ENCODE measurements around the gene ARHGAP40. TPM values are rescaled to one million over a fixed set of nuclear protein-coding genes. Genes with fewer than 3 reads are reported as not detected.

The ARHGAP40 gene
- total and polyA plus RNA-seq, 9 of the 15 experiments (the other 6 are each of a cell fraction or from before 2014, with no cell fraction given): not detected

DNA sequence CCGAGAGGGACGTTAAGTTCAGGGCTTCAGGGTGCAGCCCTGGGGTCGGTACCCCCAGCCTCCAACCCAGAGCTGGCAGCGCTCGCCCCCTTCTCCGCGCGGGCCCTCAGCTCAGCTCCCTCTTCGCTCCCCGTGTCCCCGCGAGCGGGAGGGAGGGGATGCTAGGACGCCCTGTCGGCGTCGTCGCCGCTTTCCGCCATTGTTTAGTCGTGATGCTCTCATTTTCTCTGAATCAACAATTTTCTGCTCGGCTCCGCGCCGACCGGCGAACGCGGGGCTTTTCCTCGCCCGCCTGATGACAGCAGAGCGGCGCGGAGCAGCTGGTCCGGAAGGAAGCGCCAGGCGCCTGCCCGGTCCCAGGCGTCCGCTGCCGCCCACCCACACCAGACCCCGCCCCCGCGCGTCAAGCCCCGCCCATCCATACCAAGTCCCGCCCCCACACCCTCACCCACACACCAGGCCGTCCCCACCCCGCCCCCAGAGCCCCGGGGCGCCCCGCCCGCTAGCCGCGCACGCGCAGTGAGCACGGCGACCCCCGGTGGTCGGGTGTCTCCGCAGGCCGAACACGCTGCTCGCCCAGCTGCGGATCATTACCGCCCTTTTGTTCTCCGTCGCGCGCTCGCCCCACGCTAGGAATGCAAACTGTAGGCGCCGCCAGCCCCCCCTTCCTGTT, 72.6 kb downstream of the ARHGAP40 start (continued):
- no peak for TF ChIP-seq HDAC2 (IDR thresholded peaks at IDR 0.05)
- TF ChIP-seq, protein P1, sequence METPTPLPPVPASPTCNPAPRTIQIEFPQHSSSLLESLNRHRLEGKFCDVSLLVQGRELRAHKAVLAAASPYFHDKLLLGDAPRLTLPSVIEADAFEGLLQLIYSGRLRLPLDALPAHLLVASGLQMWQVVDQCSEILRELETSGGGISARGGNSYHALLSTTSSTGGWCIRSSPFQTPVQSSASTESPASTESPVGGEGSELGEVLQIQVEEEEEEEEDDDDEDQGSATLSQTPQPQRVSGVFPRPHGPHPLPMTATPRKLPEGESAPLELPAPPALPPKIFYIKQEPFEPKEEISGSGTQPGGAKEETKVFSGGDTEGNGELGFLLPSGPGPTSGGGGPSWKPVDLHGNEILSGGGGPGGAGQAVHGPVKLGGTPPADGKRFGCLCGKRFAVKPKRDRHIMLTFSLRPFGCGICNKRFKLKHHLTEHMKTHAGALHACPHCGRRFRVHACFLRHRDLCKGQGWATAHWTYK (CRISPR knock-in tag; IDR thresholded peaks at IDR 0.05): no peak; the same call in 1 of the 2 replicates
- TF ChIP-seq ZNF280A (IDR thresholded peaks at IDR 0.05; ENCODE audit: low read depth, partially characterized antibody): no peak
- no peak for TF ChIP-seq ATF2 (CRISPR knock-in tag; IDR thresholded peaks at IDR 0.05)
- TF ChIP-seq RBM17 (IDR thresholded peaks at IDR 0.05; ENCODE audit: borderline replicate concordance, low read depth, low read length): no peak
- TF ChIP-seq, protein P2, sequence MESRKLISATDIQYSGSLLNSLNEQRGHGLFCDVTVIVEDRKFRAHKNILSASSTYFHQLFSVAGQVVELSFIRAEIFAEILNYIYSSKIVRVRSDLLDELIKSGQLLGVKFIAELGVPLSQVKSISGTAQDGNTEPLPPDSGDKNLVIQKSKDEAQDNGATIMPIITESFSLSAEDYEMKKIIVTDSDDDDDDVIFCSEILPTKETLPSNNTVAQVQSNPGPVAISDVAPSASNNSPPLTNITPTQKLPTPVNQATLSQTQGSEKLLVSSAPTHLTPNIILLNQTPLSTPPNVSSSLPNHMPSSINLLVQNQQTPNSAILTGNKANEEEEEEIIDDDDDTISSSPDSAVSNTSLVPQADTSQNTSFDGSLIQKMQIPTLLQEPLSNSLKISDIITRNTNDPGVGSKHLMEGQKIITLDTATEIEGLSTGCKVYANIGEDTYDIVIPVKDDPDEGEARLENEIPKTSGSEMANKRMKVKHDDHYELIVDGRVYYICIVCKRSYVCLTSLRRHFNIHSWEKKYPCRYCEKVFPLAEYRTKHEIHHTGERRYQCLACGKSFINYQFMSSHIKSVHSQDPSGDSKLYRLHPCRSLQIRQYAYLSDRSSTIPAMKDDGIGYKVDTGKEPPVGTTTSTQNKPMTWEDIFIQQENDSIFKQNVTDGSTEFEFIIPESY (CRISPR knock-in tag; IDR thresholded peaks at IDR 0.05): no peak
- TF ChIP-seq SREBF2 (CRISPR knock-in tag; IDR thresholded peaks at IDR 0.05): no peak
- TF ChIP-seq SMAD4 (CRISPR knock-in tag; conservative IDR thresholded peaks at IDR 0.05): no peak
- no peak for TF ChIP-seq CREBBP (IDR thresholded peaks at IDR 0.05; ENCODE audit: low read depth, low read length)
- no peak for TF ChIP-seq SIRT6 (IDR thresholded peaks at IDR 0.05; ENCODE audit: low read depth, low read length)
- no peak for TF ChIP-seq ZNF57 (CRISPR knock-in tag; IDR thresholded peaks at IDR 0.05)
- no peak; the same call in 1 of the 2 replicates for TF ChIP-seq ZNF431 (CRISPR knock-in tag; IDR thresholded peaks at IDR 0.05)
- TF ChIP-seq, protein P3, sequence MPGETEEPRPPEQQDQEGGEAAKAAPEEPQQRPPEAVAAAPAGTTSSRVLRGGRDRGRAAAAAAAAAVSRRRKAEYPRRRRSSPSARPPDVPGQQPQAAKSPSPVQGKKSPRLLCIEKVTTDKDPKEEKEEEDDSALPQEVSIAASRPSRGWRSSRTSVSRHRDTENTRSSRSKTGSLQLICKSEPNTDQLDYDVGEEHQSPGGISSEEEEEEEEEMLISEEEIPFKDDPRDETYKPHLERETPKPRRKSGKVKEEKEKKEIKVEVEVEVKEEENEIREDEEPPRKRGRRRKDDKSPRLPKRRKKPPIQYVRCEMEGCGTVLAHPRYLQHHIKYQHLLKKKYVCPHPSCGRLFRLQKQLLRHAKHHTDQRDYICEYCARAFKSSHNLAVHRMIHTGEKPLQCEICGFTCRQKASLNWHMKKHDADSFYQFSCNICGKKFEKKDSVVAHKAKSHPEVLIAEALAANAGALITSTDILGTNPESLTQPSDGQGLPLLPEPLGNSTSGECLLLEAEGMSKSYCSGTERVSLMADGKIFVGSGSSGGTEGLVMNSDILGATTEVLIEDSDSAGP (CRISPR knock-in tag; IDR thresholded peaks at IDR 0.05): no peak
- TF ChIP-seq ZZZ3 (IDR thresholded peaks at IDR 0.05): no peak
- peak in 1 of 2 experiments; percentile 61; a peak in 1 of 4 replicates for TF ChIP-seq MNT (conservative IDR thresholded peaks at IDR 0.05)
- TF ChIP-seq JUND (IDR thresholded peaks at IDR 0.05; ENCODE audit: borderline replicate concordance, low read depth, low read length): no peak; the same call in 1 of the 2 replicates
- TF ChIP-seq JUND (tag; IDR thresholded peaks at IDR 0.05; ENCODE audit: borderline replicate concordance, low read depth, low read length): no peak; the same call in 2 of the 3 replicates
- no peak for TF ChIP-seq E2F3 (CRISPR knock-in tag; IDR thresholded peaks at IDR 0.05)

All from K562 (cell line).